ENCODE data around the gene RNF144B. TPM values are rescaled to one million over a fixed set of nuclear protein-coding genes. Genes with fewer than 3 reads are reported as not detected.

RNF144B gene
- total RNA-seq, 1 donor from 2014 or later, result 13.5 TPM

- intact Hi-C loops (cut with micrococcal nuclease), result no loop called here
- Mint-ChIP-seq H3K4me3 (peak overlapping the region; percentile 21), H3K36me3 (ENCODE audit: low read depth) (no peaks in the 10 kb centered on the region)
These were observed 94.7 kb downstream of the RNF144B start for GRCh38 chr6:18481870-18482269.

GRCh38 chr6:18485660-18486435, 98.7 kb downstream of the RNF144B start:
- peaks cover 9% of the 10 kb centered on the region for H3K4me1 Mint-ChIP-seq
- DNase-seq (no peak), ATAC-seq (ENCODE audit: low read depth) (no peak)
- H3K4me3 Mint-ChIP-seq, result no peak overlapping the region
- no peak overlapping the region for H3K27ac Mint-ChIP-seq
- H3K9me3 Mint-ChIP-seq, result no peaks in the 10 kb centered on the region
- intact Hi-C loops (cut with micrococcal nuclease), result no loop called here
- no peaks in the 10 kb centered on the region for H3K36me3 Mint-ChIP-seq (ENCODE audit: low read depth)
- H3K27me3 Mint-ChIP-seq, result no peaks in the 10 kb centered on the region
- POLR2A ChIA-PET, result no interaction called here
- TF ChIP-seq CTCF (IDR thresholded peaks at IDR 0.05), result no peak
- CTCF ChIA-PET, result interaction anchor here (1.2 kb wide), 1 partner anchor 18 kb away, joined by 4 read pairs; no protein-coding TSS in a partner anchor

More at GRCh38 chr6:18481870-18482269, 94.7 kb downstream of the RNF144B start:
- TF ChIP-seq CTCF (IDR thresholded peaks at IDR 0.05), result no peak
- Mint-ChIP-seq H3K4me1 (peaks cover 27% of the 10 kb centered on the region), H3K9me3 (peaks cover 6% of the 10 kb centered on the region), H3K27ac (peak overlapping the region; percentile 1), H3K27me3 (no peaks in the 10 kb centered on the region)
- ChIA-PET CTCF (no interaction called here), POLR2A (interaction anchor here (0.7 kb wide), 1 partner anchor 263 kb away, joined by 7 read pairs; no protein-coding TSS in a partner anchor)
- DNase-seq, result no peak
- ATAC-seq (ENCODE audit: low read depth), result no peak

GRCh38 chr6:18488004-18488403, 100.9 kb downstream of the RNF144B start:
- CTCF ChIA-PET, result no interaction called here
- Mint-ChIP-seq H3K4me1 (peaks cover 2% of the 10 kb centered on the region), H3K4me3 (no peak overlapping the region)

GRCh38 chr6:18488526-18489270, 101.5 kb downstream of the RNF144B start:
- Mint-ChIP-seq H3K27me3 (no peaks in the 10 kb centered on the region), H3K4me3 (no peak overlapping the region), H3K4me1 (peaks cover 2% of the 10 kb centered on the region), H3K36me3 (ENCODE audit: low read depth) (no peaks in the 10 kb centered on the region), H3K27ac (no peak overlapping the region), H3K9me3 (no peaks in the 10 kb centered on the region)
- ChIA-PET CTCF (no interaction called here), POLR2A (no interaction called here)
- TF ChIP-seq CTCF (IDR thresholded peaks at IDR 0.05), result no peak
- intact Hi-C loops (cut with micrococcal nuclease), result no loop called here
- ATAC-seq (ENCODE audit: low read depth) (no peak), DNase-seq (no peak)

More at GRCh38 chr6:18488004-18488403, 100.9 kb downstream of the RNF144B start:
- Mint-ChIP-seq H3K9me3 (no peaks in the 10 kb centered on the region), H3K27me3 (no peaks in the 10 kb centered on the region), H3K27ac (no peak overlapping the region), H3K36me3 (ENCODE audit: low read depth) (no peaks in the 10 kb centered on the region)
- no peak for DNase-seq
- intact Hi-C loops (cut with micrococcal nuclease), result no loop called here
- no peak for ATAC-seq (ENCODE audit: low read depth)
- POLR2A ChIA-PET, result no interaction called here
- no peak for TF ChIP-seq CTCF (IDR thresholded peaks at IDR 0.05)

GRCh38 chr6:18489335-18489734, 102.2 kb downstream of the RNF144B start:
- DNase-seq, result no peak
- no peak for ATAC-seq (ENCODE audit: low read depth)
- ChIA-PET POLR2A (no interaction called here), CTCF (no interaction called here)
- Mint-ChIP-seq H3K4me1 (peaks cover 2% of the 10 kb centered on the region), H3K4me3 (no peak overlapping the region), H3K27me3 (no peaks in the 10 kb centered on the region), H3K36me3 (ENCODE audit: low read depth) (no peaks in the 10 kb centered on the region), H3K9me3 (no peaks in the 10 kb centered on the region), H3K27ac (no peak overlapping the region)
- intact Hi-C loops (cut with micrococcal nuclease), result no loop called here
- TF ChIP-seq CTCF (IDR thresholded peaks at IDR 0.05), result no peak

All from activated B cell treated with CpG ODN at 0.5 μM for 24 hours (primary cell).